ENCODE measurements around the gene OTUD1. TPM values are rescaled to one million over a fixed set of nuclear protein-coding genes. Genes with fewer than 3 reads are reported as not detected.

Gene OTUD1
- total RNA-seq, 1 donor from 2014 or later = 6.3 TPM

DNA sequence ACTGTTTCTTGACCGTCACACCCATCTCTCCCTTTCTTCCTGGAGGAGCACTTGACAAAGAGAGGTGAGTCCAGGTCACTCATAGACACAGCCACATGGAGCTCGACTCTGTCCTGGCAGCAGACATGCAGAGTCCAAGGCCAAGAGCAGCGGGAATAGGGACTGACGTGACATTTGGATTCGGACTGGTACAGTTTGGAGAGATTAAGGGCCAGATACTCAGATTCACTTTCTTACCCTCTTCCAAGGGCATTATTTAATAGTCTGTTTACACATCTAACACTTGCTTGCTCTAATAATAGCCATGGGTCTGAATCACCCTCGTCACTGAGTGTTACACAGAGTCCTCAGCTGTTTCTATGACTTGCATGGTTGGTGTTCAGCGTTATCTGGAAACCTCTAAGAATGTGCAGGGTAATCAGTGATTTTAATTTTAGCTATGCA is 39.2 kb upstream of the OTUD1 start:
- Mint-ChIP-seq H3K9me3 (ENCODE audit: unreplicated experiment) (no peaks in the 10 kb centered on the region), H3K36me3 (ENCODE audit: low read depth, unreplicated experiment) (no peaks in the 10 kb centered on the region), H3K4me1 (ENCODE audit: low read depth, unreplicated experiment) (peaks cover 7% of the 10 kb centered on the region), H3K27me3 (ENCODE audit: low read depth, unreplicated experiment) (no peaks in the 10 kb centered on the region), H3K4me3 (ENCODE audit: unreplicated experiment) (no peak overlapping the region), H3K27ac (ENCODE audit: unreplicated experiment) (peak overlapping the region; percentile 89)
- no peaks in the 10 kb centered on the region for H3K9me3 ChIP-seq (ENCODE audit: insufficient read depth, low read depth, low read length)
- peak overlapping the region; percentile 47 for H3K4me2 ChIP-seq (ENCODE audit: low read length)
- H3K79me2 ChIP-seq (ENCODE audit: insufficient read depth, low read length) = no peaks in the 10 kb centered on the region
- H3K27ac ChIP-seq (ENCODE audit: low read depth, low read length) = peak overlapping the region; percentile 57
- FAIRE-seq (peak; percentile 49), DNase-seq (ENCODE audit: low read depth) (peak; percentile 84)
- H4K20me1 ChIP-seq (ENCODE audit: insufficient read depth, low read length) = no peaks in the 10 kb centered on the region
- no peaks in the 10 kb centered on the region for H3K36me3 ChIP-seq (ENCODE audit: insufficient read depth, low read length)
- H3K4me3 ChIP-seq (ENCODE audit: insufficient read depth, low read depth, low read length) = no peak overlapping the region
- H2AFZ ChIP-seq (ENCODE audit: low read depth, low read length) = no peak overlapping the region
- peak overlapping the region; percentile 45 for H3K9ac ChIP-seq (ENCODE audit: low read length)
- no peaks in the 10 kb centered on the region for H3K27me3 ChIP-seq (ENCODE audit: insufficient read depth, low read length)
- TF ChIP-seq EZH2 (IDR thresholded peaks at IDR 0.05; ENCODE audit: insufficient read depth, low read length) = no peak
- TF ChIP-seq, protein P1, sequence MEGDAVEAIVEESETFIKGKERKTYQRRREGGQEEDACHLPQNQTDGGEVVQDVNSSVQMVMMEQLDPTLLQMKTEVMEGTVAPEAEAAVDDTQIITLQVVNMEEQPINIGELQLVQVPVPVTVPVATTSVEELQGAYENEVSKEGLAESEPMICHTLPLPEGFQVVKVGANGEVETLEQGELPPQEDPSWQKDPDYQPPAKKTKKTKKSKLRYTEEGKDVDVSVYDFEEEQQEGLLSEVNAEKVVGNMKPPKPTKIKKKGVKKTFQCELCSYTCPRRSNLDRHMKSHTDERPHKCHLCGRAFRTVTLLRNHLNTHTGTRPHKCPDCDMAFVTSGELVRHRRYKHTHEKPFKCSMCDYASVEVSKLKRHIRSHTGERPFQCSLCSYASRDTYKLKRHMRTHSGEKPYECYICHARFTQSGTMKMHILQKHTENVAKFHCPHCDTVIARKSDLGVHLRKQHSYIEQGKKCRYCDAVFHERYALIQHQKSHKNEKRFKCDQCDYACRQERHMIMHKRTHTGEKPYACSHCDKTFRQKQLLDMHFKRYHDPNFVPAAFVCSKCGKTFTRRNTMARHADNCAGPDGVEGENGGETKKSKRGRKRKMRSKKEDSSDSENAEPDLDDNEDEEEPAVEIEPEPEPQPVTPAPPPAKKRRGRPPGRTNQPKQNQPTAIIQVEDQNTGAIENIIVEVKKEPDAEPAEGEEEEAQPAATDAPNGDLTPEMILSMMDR (IDR thresholded peaks at IDR 0.05; ENCODE audit: insufficient read depth, low read depth, low read length) = no peak
- H3K4me1 ChIP-seq (ENCODE audit: insufficient read depth, low read length) = peaks cover 5% of the 10 kb centered on the region

DNA sequence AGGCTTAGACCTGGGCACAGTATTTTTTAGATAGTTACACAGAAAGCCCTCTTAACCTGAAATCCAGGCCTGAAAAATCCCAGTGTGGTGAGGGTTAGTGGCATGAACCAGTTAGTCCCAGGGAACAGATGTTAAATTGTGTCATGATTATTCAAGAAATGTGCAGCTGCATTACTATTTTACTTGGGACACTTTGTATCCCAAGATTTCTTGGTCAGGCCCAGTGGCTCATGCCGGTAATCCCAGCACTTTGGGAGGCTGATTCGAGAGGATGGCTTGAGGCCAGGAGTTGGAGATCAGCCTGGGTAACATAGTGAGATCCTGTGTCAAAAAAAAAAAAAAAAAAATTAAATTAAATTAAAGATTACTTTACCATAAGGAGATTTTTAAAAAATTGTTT is 36.0 kb upstream of the OTUD1 start:
- H2AFZ ChIP-seq (ENCODE audit: low read depth, low read length) = no peak overlapping the region
- TF ChIP-seq, protein P1 (IDR thresholded peaks at IDR 0.05; ENCODE audit: insufficient read depth, low read depth, low read length) = no peak
- no peak for TF ChIP-seq EZH2 (IDR thresholded peaks at IDR 0.05; ENCODE audit: insufficient read depth, low read length)

DNA sequence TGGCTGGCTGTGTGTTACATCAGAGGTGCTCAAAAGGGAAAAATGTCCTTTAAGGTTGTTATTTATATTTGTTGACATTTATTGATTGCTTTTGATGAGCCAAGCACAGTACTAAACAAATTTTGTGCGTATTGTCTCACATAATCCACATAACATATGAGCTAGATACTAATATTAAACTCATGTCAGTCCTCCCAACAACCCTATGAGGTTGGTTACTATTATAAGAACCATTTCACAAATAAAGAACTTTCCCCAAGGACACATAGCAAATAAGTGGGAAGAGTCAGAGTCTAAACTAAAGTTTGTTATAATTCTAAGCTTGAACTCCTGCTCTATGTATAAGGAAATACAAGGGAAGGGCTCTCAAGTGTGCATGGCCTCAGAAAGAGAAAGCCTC is 35.6 kb upstream of the OTUD1 start:
- Mint-ChIP-seq H3K27ac (ENCODE audit: unreplicated experiment) (no peak overlapping the region), H3K9me3 (ENCODE audit: unreplicated experiment) (no peaks in the 10 kb centered on the region), H3K27me3 (ENCODE audit: low read depth, unreplicated experiment) (no peaks in the 10 kb centered on the region), H3K36me3 (ENCODE audit: low read depth, unreplicated experiment) (no peaks in the 10 kb centered on the region), H3K4me3 (ENCODE audit: unreplicated experiment) (no peak overlapping the region), H3K4me1 (ENCODE audit: low read depth, unreplicated experiment) (peaks cover 7% of the 10 kb centered on the region)
- TF ChIP-seq, protein P1 (IDR thresholded peaks at IDR 0.05; ENCODE audit: insufficient read depth, low read depth, low read length) = no peak
- no peak for TF ChIP-seq EZH2 (IDR thresholded peaks at IDR 0.05; ENCODE audit: insufficient read depth, low read length)
- FAIRE-seq = no peak
- H2AFZ ChIP-seq (ENCODE audit: low read depth, low read length) = no peak overlapping the region
- H3K4me3 ChIP-seq (ENCODE audit: insufficient read depth, low read depth, low read length) = no peak overlapping the region
- peaks cover 5% of the 10 kb centered on the region for H3K4me1 ChIP-seq (ENCODE audit: insufficient read depth, low read length)
- H3K36me3 ChIP-seq (ENCODE audit: insufficient read depth, low read length) = no peaks in the 10 kb centered on the region
- no peaks in the 10 kb centered on the region for H3K9me3 ChIP-seq (ENCODE audit: insufficient read depth, low read depth, low read length)
- H3K79me2 ChIP-seq (ENCODE audit: insufficient read depth, low read length) = no peaks in the 10 kb centered on the region
- H3K4me2 ChIP-seq (ENCODE audit: low read length) = no peak overlapping the region
- no peak overlapping the region for H3K9ac ChIP-seq (ENCODE audit: low read length)
- DNase-seq (ENCODE audit: low read depth) = no peak
- no peak overlapping the region for H3K27ac ChIP-seq (ENCODE audit: low read depth, low read length)
- H3K27me3 ChIP-seq (ENCODE audit: insufficient read depth, low read length) = no peaks in the 10 kb centered on the region
- no peaks in the 10 kb centered on the region for H4K20me1 ChIP-seq (ENCODE audit: insufficient read depth, low read length)

More for the DNA sequence above, 36.0 kb upstream of the OTUD1 start:
- no peaks in the 10 kb centered on the region for H3K27me3 Mint-ChIP-seq (ENCODE audit: low read depth, unreplicated experiment)
- Histone ChIP-seq H3K27ac (ENCODE audit: low read depth, low read length) (no peak overlapping the region), H3K36me3 (ENCODE audit: insufficient read depth, low read length) (no peaks in the 10 kb centered on the region), H3K4me1 (ENCODE audit: insufficient read depth, low read length) (peaks cover 5% of the 10 kb centered on the region), H3K9ac (ENCODE audit: low read length) (no peak overlapping the region), H3K9me3 (ENCODE audit: insufficient read depth, low read depth, low read length) (no peaks in the 10 kb centered on the region), H3K4me3 (ENCODE audit: insufficient read depth, low read depth, low read length) (no peak overlapping the region), H4K20me1 (ENCODE audit: insufficient read depth, low read length) (no peaks in the 10 kb centered on the region), H3K4me2 (ENCODE audit: low read length) (no peak overlapping the region), H3K79me2 (ENCODE audit: insufficient read depth, low read length) (no peaks in the 10 kb centered on the region), H3K27me3 (ENCODE audit: insufficient read depth, low read length) (no peaks in the 10 kb centered on the region)
- H3K36me3 Mint-ChIP-seq (ENCODE audit: low read depth, unreplicated experiment) = no peaks in the 10 kb centered on the region
- DNase-seq (ENCODE audit: low read depth) = no peak
- peaks cover 7% of the 10 kb centered on the region for H3K4me1 Mint-ChIP-seq (ENCODE audit: low read depth, unreplicated experiment)
- no peaks in the 10 kb centered on the region for H3K9me3 Mint-ChIP-seq (ENCODE audit: unreplicated experiment)
- H3K4me3 Mint-ChIP-seq (ENCODE audit: unreplicated experiment) = no peak overlapping the region
- FAIRE-seq = no peak
- H3K27ac Mint-ChIP-seq (ENCODE audit: unreplicated experiment) = no peak overlapping the region
